ENCODE data around the gene SEMA5B.

SEMA5B gene

GRCh38 chr3:122972141-122972540, 55.4 kb downstream of the SEMA5B start:
- Histone ChIP-seq H3K4me1 (ENCODE audit: insufficient read depth, low read length, severe bottlenecking) (peaks cover 22% of the 10 kb centered on the region), H3K9me2 (ENCODE audit: low read depth, low read length) (no peaks in the 10 kb centered on the region), H3K27ac (ENCODE audit: low read depth, low read length, poor library complexity, severe bottlenecking) (no peak overlapping the region), H3K4me2 (ENCODE audit: low read length) (no peak overlapping the region), H3K79me2 (ENCODE audit: insufficient read depth, low read length) (no peaks in the 10 kb centered on the region), H3K9ac (ENCODE audit: low read length) (no peak overlapping the region), H4K20me1 (ENCODE audit: insufficient read depth, low read length) (no peaks in the 10 kb centered on the region), H3K9me3 (ENCODE audit: low read length) (no peaks in the 10 kb centered on the region), H3K4me3 (ENCODE audit: low read depth, low read length, poor library complexity, severe bottlenecking) (no peak overlapping the region), H2AFZ (ENCODE audit: low read length) (no peak overlapping the region), H3K36me3 (ENCODE audit: insufficient read depth, low read length) (no peaks in the 10 kb centered on the region), H3F3A (ENCODE audit: insufficient read depth, low read length) (no peaks in the 10 kb centered on the region), H3K27me3 (ENCODE audit: insufficient read depth, low read length) (peaks cover 5% of the 10 kb centered on the region; the same call in 1 of the 2 replicates)
- no peak for TF ChIP-seq EZH2 (IDR thresholded peaks at IDR 0.05; ENCODE audit: borderline replicate concordance, low read length)
- TF ChIP-seq, protein P1, sequence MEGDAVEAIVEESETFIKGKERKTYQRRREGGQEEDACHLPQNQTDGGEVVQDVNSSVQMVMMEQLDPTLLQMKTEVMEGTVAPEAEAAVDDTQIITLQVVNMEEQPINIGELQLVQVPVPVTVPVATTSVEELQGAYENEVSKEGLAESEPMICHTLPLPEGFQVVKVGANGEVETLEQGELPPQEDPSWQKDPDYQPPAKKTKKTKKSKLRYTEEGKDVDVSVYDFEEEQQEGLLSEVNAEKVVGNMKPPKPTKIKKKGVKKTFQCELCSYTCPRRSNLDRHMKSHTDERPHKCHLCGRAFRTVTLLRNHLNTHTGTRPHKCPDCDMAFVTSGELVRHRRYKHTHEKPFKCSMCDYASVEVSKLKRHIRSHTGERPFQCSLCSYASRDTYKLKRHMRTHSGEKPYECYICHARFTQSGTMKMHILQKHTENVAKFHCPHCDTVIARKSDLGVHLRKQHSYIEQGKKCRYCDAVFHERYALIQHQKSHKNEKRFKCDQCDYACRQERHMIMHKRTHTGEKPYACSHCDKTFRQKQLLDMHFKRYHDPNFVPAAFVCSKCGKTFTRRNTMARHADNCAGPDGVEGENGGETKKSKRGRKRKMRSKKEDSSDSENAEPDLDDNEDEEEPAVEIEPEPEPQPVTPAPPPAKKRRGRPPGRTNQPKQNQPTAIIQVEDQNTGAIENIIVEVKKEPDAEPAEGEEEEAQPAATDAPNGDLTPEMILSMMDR (IDR thresholded peaks at IDR 0.05; ENCODE audit: low read length), result no peak

DNA sequence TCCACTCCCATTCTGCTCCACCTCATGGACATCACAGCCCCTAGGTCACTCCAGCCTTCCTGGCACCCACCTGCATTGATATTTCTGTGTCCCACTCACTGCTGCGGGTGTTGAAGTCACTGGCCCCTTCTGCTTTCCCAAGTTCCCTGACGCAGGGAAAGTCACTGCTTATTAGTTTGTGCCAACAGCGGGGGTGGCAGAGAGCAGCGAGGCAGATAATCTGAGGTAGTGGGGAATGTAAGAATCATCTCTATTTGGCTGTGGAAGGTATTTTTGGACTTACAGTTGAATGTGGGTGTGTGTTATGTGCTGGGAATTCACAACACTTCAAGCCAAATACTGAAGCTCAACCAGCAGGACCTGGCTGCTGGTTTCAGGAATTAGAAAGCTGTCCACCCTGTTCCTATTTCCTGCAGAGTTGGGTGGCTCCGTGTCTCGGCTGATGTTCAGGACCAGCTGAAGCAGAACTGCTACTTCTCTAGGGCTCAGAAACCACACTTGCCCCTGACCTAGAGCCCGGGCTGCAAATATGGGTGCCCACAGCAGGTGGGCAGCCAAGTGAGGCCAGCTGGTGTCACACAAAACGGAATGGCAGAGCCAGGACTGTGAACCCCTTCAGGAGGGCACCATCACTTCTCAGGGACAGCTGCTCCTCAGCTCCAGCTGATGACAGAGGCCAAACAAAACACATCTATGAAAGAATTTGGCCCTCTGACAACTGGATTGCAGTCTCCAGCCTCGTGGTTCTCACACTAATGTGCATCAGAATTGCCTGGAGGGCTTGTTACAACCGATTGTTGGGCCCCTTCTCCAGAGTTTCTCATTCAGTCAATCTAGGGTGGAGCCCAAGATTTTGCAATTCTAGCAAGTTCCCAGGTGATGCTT, 57.7 kb downstream of the SEMA5B start:
- no peak overlapping the region for H3K4me3 ChIP-seq (ENCODE audit: low read depth, low read length, poor library complexity, severe bottlenecking)
- H3K4me2 ChIP-seq (ENCODE audit: low read length), result no peak overlapping the region
- TF ChIP-seq, protein P1 (IDR thresholded peaks at IDR 0.05; ENCODE audit: low read length), result no peak
- no peak for TF ChIP-seq EZH2 (IDR thresholded peaks at IDR 0.05; ENCODE audit: borderline replicate concordance, low read length)
- no peak overlapping the region for H3K9ac ChIP-seq (ENCODE audit: low read length)
- H3K36me3 ChIP-seq (ENCODE audit: insufficient read depth, low read length), result no peaks in the 10 kb centered on the region
- H4K20me1 ChIP-seq (ENCODE audit: insufficient read depth, low read length), result no peaks in the 10 kb centered on the region
- H3K9me2 ChIP-seq (ENCODE audit: low read depth, low read length), result no peaks in the 10 kb centered on the region
- no peaks in the 10 kb centered on the region for H3F3A ChIP-seq (ENCODE audit: insufficient read depth, low read length)
- H2AFZ ChIP-seq (ENCODE audit: low read length), result no peak overlapping the region
- no peaks in the 10 kb centered on the region for H3K9me3 ChIP-seq (ENCODE audit: low read length)
- H3K27ac ChIP-seq (ENCODE audit: low read depth, low read length, poor library complexity, severe bottlenecking), result no peak overlapping the region
- no peaks in the 10 kb centered on the region for H3K79me2 ChIP-seq (ENCODE audit: insufficient read depth, low read length)
- peaks cover 5% of the 10 kb centered on the region; the same call in 1 of the 2 replicates for H3K27me3 ChIP-seq (ENCODE audit: insufficient read depth, low read length)
- peaks cover 6% of the 10 kb centered on the region for H3K4me1 ChIP-seq (ENCODE audit: insufficient read depth, low read length, severe bottlenecking)

DNA sequence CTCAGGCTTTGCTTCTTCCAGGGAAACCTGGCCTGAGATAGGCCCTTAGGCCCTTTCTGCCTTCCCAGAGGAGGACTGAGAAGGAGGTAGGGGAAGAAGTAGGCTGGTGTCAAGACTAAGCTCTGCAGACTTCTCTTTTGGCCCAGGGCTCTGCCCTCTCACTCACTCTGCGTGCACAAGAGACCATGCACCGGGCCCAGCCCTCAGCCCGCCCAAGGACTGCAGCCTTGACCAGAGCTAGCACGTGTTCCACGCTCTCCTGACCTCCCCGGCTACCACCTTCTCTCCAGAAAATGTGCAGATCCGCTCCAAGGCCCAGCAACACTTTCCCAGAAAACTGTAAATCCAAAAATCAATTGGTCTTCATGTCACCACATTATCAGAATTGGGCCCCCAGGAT, 59.8 kb downstream of the SEMA5B start:
- Histone ChIP-seq H3K36me3 (ENCODE audit: insufficient read depth, low read length) (no peaks in the 10 kb centered on the region), H3K4me2 (ENCODE audit: low read length) (no peak overlapping the region), H3K27me3 (ENCODE audit: insufficient read depth, low read length) (peaks cover 5% of the 10 kb centered on the region; the same call in 1 of the 2 replicates)

More for the DNA sequence above, 59.8 kb downstream of the SEMA5B start:
- no peaks in the 10 kb centered on the region for H3K79me2 ChIP-seq (ENCODE audit: insufficient read depth, low read length)
- no peaks in the 10 kb centered on the region for H3K4me1 ChIP-seq (ENCODE audit: insufficient read depth, low read length, severe bottlenecking)
- no peaks in the 10 kb centered on the region for H3K9me2 ChIP-seq (ENCODE audit: low read depth, low read length)
- H3K4me3 ChIP-seq (ENCODE audit: low read depth, low read length, poor library complexity, severe bottlenecking), result no peak overlapping the region
- no peaks in the 10 kb centered on the region for H4K20me1 ChIP-seq (ENCODE audit: insufficient read depth, low read length)
- no peaks in the 10 kb centered on the region for H3K9me3 ChIP-seq (ENCODE audit: low read length)
- H3K9ac ChIP-seq (ENCODE audit: low read length), result no peak overlapping the region
- no peak for TF ChIP-seq EZH2 (IDR thresholded peaks at IDR 0.05; ENCODE audit: borderline replicate concordance, low read length)
- TF ChIP-seq, protein P1 (IDR thresholded peaks at IDR 0.05; ENCODE audit: low read length), result no peak
- no peak overlapping the region for H2AFZ ChIP-seq (ENCODE audit: low read length)
- H3K27ac ChIP-seq (ENCODE audit: low read depth, low read length, poor library complexity, severe bottlenecking), result no peak overlapping the region
- no peaks in the 10 kb centered on the region for H3F3A ChIP-seq (ENCODE audit: insufficient read depth, low read length)
